B cell (primary cell): ENCODE results near the gene TOR1A.

ENCODE experiments used
- CTCF ChIP-seq: fragments of 200-600 bp; IDR thresholded peaks from one replicate; pipeline ENCODE4 v1.8.0; 2022; ENCODE audit warnings: antibody characterized with exemption, mild to moderate bottlenecking
- EZH2 ChIP-seq: IDR thresholded peaks from 2 replicates; pipeline ENCODE4 v1.6.1; 2012; ENCODE audit warnings: borderline replicate concordance, low read depth, mild to moderate bottlenecking, moderate library complexity, low read length; ENCODE audit not compliant: insufficient read depth, poor library complexity, severe bottlenecking

- no peak for TF ChIP-seq CTCF
- no peak for TF ChIP-seq EZH2
These were observed 37.5 kb upstream of the TOR1A start for GRCh38 chr9:129861447-129861827.
